Panc1 (cell line): Measurements from ENCODE around the gene BACH2. TPM values are rescaled to one million over a fixed set of nuclear protein-coding genes. Genes with fewer than 3 reads are reported as not detected.

Source experiments
- ATAC-seq: fragments of 200-7000 bp; cut with Tn5 transposase; 2 replicates; pipeline ENCODE4 v1.9.1; 2020; ENCODE audit warnings: mild to moderate bottlenecking, moderate library complexity
- BruUV-seq: library from RNA; stranded (reverse); fragments of 400-500 nt; replicated peaks from 2 replicates; lab custom pipeline; 2021; lab: Mats Ljungman, UMichigan
- CTCF ChIA-PET: fragments of 300-600 bp; sonication (Branson Sonifier 250); formaldehyde crosslinking; loops from one replicate; lab custom pipeline; 2022; ENCODE audit warnings: antibody characterized with exemption; lab: Charles Lee
- POLR2A ChIA-PET: fragments of 300-600 bp; sonication (Branson Sonifier 250); formaldehyde crosslinking; loops from one replicate; lab custom pipeline; 2022; ENCODE audit warnings: antibody characterized with exemption; lab: Charles Lee
- DNase-seq: peaks from one replicate; pipeline ENCODE4 v3.0.0-alpha.2; 2010; ENCODE audit warnings: low read depth, low spot score
- H3K27ac ChIP-seq: 2 replicates; pipeline ENCODE4 v1.5.1; 2011; ENCODE audit warnings: mild to moderate bottlenecking, low read length, inconsistent platforms
- H3K27me3 ChIP-seq: fragments of 200-500 bp; sonication (Bioruptor generic); 2 replicates; pipeline ENCODE4 v1.6.0; 2014; ENCODE audit warnings: low read length, inconsistent platforms; ENCODE audit not compliant: control insufficient read depth, insufficient read depth
- H3K36me3 ChIP-seq: fragments of 200-500 bp; sonication (Bioruptor generic); 2 replicates; pipeline ENCODE4 v1.5.1; 2014; ENCODE audit warnings: inconsistent platforms, mild to moderate bottlenecking, low read length, moderate library complexity; ENCODE audit not compliant: control insufficient read depth, insufficient read depth
- H3K4me1 ChIP-seq: 2 replicates; pipeline ENCODE4 v1.5.1; 2011; ENCODE audit warnings: inconsistent platforms, mild to moderate bottlenecking, low read length, moderate library complexity; ENCODE audit not compliant: control insufficient read depth, insufficient read depth
- H3K4me3 ChIP-seq, 2 experiments: 2 replicates each; pipeline ENCODE4 v1.5.1; 2011 to 2012; ENCODE audit warnings: low read depth in 2 of 2, low read length in 2 of 2, mild to moderate bottlenecking in 2 of 2, inconsistent platforms in 1 of 2, moderate library complexity in 1 of 2
- H3K9me3 ChIP-seq: fragments of 200-500 bp; sonication (Bioruptor generic); 2 replicates; pipeline ENCODE4 v1.5.1; 2014; ENCODE audit warnings: low read depth, mild to moderate bottlenecking, inconsistent platforms, low read length, moderate library complexity; ENCODE audit not compliant: control insufficient read depth, insufficient read depth
- POLR2AphosphoS5 ChIP-seq: IDR thresholded peaks from 2 replicates; pipeline ENCODE4 v1.6.1; 2012; ENCODE audit warnings: mild to moderate bottlenecking, low read depth, low read length, moderate library complexity
- SIN3A ChIP-seq: IDR thresholded peaks from 2 replicates; pipeline ENCODE4 v1.6.1; 2012; ENCODE audit warnings: low read depth, mild to moderate bottlenecking, low read length, moderate library complexity, borderline replicate concordance; ENCODE audit not compliant: insufficient read depth
- TCF7L2 ChIP-seq: IDR thresholded peaks from 2 replicates; pipeline ENCODE4 v1.6.1; 2011; ENCODE audit warnings: mild to moderate bottlenecking, low read depth, low read length, inconsistent platforms
- in situ Hi-C: cut with HindIII; loops from 2 replicates; pipeline ENCODE4 v1.10.0; 2016; ENCODE audit warnings: low sequenced_read_pairs, low pct_unique_long_range_greater_than_20kb
- intact Hi-C: fragments of 100-400 bp; cut with micrococcal nuclease; formaldehyde crosslinking; loops from one replicate; pipeline ENCODE4 v1.10.0; 2022; ENCODE audit not compliant: unreplicated experiment
- total RNA-seq: library from RNA; stranded (reverse); gene quantifications from one replicate; pipeline ENCODE4 v1.2.1, GENCODE V29; 2021; ENCODE audit not compliant: unreplicated experiment
- TF ChIP-seq, protein P1 (sequence below): fragments of 450-650 bp; IDR thresholded peaks from 2 replicates; pipeline ENCODE4 v1.5.1; 2017; ENCODE audit warnings: mild to moderate bottlenecking
- TF ChIP-seq, protein P2 (sequence below), 2 experiments: IDR thresholded peaks; 2 replicates each; pipeline ENCODE4 v1.6.1; 2011 to 2012; ENCODE audit warnings: low read depth in 2 of 2, control low read depth in 1 of 2, low read length in 1 of 2, mild to moderate bottlenecking in 1 of 2, moderate library complexity in 1 of 2; ENCODE audit not compliant: insufficient read depth in 1 of 2

Gene BACH2
- total RNA-seq, 1 experiment from 2014 or later: 1.6 TPM

DNA sequence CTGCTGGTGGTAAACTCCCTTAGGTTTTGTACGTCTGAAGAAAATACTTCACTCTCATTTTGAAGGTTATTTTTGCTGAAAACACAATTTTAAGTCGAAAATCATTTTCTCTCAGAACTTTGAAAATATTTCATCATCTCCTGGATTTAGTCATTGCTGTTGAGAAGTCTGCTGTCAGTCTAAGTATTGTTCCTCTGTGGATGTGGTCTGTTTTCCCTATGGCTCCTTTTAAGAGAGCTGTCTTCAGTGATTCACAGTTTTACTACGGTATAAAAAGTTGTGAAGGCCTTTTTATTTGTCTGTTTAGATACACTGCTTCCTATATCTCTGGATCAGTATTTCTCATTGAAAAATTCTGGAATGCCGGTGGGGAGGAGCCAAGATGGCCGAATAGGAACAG is 243.0 kb downstream of the BACH2 start:
- H3K27me3 ChIP-seq: no peaks in the 10 kb centered on the region
- ATAC-seq (no peak), DNase-seq (no peak)
- CTCF ChIA-PET: no interaction called here
- H3K9me3 ChIP-seq: no peaks in the 10 kb centered on the region
- H3K4me3 ChIP-seq: no peak overlapping the region
- no peak overlapping the region for H3K27ac ChIP-seq
- no peaks in the 10 kb centered on the region for H3K4me1 ChIP-seq
- no TSS peak for BruUV-seq
- POLR2A ChIA-PET: no interaction called here
- in situ Hi-C loops: no loop called here
- no peaks in the 10 kb centered on the region for H3K36me3 ChIP-seq
- TF ChIP-seq, protein P1, sequence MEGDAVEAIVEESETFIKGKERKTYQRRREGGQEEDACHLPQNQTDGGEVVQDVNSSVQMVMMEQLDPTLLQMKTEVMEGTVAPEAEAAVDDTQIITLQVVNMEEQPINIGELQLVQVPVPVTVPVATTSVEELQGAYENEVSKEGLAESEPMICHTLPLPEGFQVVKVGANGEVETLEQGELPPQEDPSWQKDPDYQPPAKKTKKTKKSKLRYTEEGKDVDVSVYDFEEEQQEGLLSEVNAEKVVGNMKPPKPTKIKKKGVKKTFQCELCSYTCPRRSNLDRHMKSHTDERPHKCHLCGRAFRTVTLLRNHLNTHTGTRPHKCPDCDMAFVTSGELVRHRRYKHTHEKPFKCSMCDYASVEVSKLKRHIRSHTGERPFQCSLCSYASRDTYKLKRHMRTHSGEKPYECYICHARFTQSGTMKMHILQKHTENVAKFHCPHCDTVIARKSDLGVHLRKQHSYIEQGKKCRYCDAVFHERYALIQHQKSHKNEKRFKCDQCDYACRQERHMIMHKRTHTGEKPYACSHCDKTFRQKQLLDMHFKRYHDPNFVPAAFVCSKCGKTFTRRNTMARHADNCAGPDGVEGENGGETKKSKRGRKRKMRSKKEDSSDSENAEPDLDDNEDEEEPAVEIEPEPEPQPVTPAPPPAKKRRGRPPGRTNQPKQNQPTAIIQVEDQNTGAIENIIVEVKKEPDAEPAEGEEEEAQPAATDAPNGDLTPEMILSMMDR: no peak
- TF ChIP-seq SIN3A (no peak), POLR2AphosphoS5 (no peak), TCF7L2 (no peak)
- TF ChIP-seq, protein P2, sequence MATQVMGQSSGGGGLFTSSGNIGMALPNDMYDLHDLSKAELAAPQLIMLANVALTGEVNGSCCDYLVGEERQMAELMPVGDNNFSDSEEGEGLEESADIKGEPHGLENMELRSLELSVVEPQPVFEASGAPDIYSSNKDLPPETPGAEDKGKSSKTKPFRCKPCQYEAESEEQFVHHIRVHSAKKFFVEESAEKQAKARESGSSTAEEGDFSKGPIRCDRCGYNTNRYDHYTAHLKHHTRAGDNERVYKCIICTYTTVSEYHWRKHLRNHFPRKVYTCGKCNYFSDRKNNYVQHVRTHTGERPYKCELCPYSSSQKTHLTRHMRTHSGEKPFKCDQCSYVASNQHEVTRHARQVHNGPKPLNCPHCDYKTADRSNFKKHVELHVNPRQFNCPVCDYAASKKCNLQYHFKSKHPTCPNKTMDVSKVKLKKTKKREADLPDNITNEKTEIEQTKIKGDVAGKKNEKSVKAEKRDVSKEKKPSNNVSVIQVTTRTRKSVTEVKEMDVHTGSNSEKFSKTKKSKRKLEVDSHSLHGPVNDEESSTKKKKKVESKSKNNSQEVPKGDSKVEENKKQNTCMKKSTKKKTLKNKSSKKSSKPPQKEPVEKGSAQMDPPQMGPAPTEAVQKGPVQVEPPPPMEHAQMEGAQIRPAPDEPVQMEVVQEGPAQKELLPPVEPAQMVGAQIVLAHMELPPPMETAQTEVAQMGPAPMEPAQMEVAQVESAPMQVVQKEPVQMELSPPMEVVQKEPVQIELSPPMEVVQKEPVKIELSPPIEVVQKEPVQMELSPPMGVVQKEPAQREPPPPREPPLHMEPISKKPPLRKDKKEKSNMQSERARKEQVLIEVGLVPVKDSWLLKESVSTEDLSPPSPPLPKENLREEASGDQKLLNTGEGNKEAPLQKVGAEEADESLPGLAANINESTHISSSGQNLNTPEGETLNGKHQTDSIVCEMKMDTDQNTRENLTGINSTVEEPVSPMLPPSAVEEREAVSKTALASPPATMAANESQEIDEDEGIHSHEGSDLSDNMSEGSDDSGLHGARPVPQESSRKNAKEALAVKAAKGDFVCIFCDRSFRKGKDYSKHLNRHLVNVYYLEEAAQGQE (IDR thresholded peaks at IDR 0.05; ENCODE audit: insufficient read depth in 1 of 2, low read depth in 2 of 2, low read length in 1 of 2): no peak
- intact Hi-C loops: no loop called here

DNA sequence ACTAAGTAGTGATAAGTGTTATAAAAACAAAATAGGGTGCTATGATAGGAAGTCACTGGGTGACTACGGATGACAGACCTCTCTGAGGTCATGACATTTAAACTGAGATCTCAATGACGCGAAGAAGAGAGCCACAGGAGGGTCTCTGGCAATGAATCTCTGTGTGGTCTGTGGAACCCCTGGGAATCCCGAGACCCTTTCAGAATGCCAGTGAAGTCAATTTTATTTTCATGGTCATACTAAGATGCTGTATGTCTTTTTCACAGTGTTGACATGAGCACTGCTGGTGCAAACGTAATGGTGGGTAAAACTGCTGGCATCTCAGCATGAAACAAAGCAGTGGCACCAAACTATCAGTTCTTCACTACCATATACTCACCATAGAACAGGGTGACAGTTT is 247.3 kb downstream of the BACH2 start:
- ATAC-seq (no peak), DNase-seq (no peak)
- CTCF ChIA-PET: no interaction called here
- no peaks in the 10 kb centered on the region for H3K27me3 ChIP-seq
- H3K4me3 ChIP-seq: no peak overlapping the region
- no peaks in the 10 kb centered on the region for H3K4me1 ChIP-seq
- TF ChIP-seq SIN3A (no peak), TCF7L2 (no peak), POLR2AphosphoS5 (no peak)
- TF ChIP-seq, protein P2 (IDR thresholded peaks at IDR 0.05; ENCODE audit: insufficient read depth in 1 of 2, low read depth in 2 of 2, low read length in 1 of 2): no peak
- no peaks in the 10 kb centered on the region for H3K9me3 ChIP-seq
- BruUV-seq: no TSS peak
- no peak overlapping the region for H3K27ac ChIP-seq
- intact Hi-C loops (no loop called here), in situ Hi-C loops (no loop called here)
- POLR2A ChIA-PET: no interaction called here
- H3K36me3 ChIP-seq: no peaks in the 10 kb centered on the region
